Right atrium auricular region (tissue), 2 donors: ENCODE data around the gene VAMP2. TPM values are rescaled to one million over a fixed set of nuclear protein-coding genes. Genes with fewer than 3 reads are reported as not detected.

Experiments
- DNase-seq: peaks from one replicate; pipeline ENCODE4 v3.0.0-alpha.2; 2019; ENCODE audit warnings: low spot score
- H3K27ac ChIP-seq, 2 donors: fragments of 200-600 bp; sonication (generic); 1 replicate in 1 of 2; 2 replicates in 1 of 2; pipeline ENCODE4 v1.5.1; 2016 to 2019
- H3K27me3 ChIP-seq, 2 donors: fragments of 200-600 bp; sonication (generic); one replicate each; pipeline versions ENCODE4 v1.5.1 to v1.6.0; 2017 to 2019
- H3K36me3 ChIP-seq: fragments of 200-600 bp; sonication (generic); one replicate; pipeline ENCODE4 v1.5.1; 2016
- H3K4me1 ChIP-seq, 2 donors: fragments of 200-600 bp; sonication (generic); one replicate each; pipeline versions ENCODE4 v1.5.1 to v1.6.0; 2017 to 2019
- H3K4me3 ChIP-seq, 2 donors: fragments of 200-600 bp; sonication (generic); 1 replicate in 1 of 2; 2 replicates in 1 of 2; pipeline ENCODE4 v1.5.1; 2017 to 2019; ENCODE audit warnings: mild to moderate bottlenecking in 1 of 2, moderate library complexity in 1 of 2
- H3K9me3 ChIP-seq, 2 donors: fragments of 200-600 bp; sonication (generic); one replicate each; pipeline ENCODE4 v1.5.1; 2019
- CTCF ChIP-seq, 2 donors: fragments of 200-600 bp; sonication (generic); IDR thresholded peaks; one replicate each; pipeline ENCODE4 v1.5.1; 2019; ENCODE audit warnings: antibody characterized with exemption in 2 of 2
- total RNA-seq, 2 donors: library from RNA; depleted of rRNA; stranded (reverse); fragments of >200 nt; gene quantifications; one replicate each; pipeline ENCODE4 v1.1.0, GENCODE V29; 2016

Gene VAMP2
- total RNA-seq, 2 donors from 2014 or later: 27.4 to 39.7 TPM

GRCh38 chr17:8162997-8163977 is 539 bp upstream of the VAMP2 start:
- H3K4me1 ChIP-seq: peaks cover 0 to 53% of the 10 kb centered on the region in 2 donors
- no peak for TF ChIP-seq CTCF (IDR thresholded peaks at IDR 0.05)
- peaks cover 22% of the 10 kb centered on the region for H3K36me3 ChIP-seq
- no peaks in the 10 kb centered on the region for H3K27me3 ChIP-seq
- H3K27ac ChIP-seq: peak overlapping the region; percentile 99
- no peak for DNase-seq
- H3K4me3 ChIP-seq: peak overlapping the region; percentile 97
- H3K9me3 ChIP-seq: no peaks in the 10 kb centered on the region

GRCh38 chr17:8161289-8162232 is 1.2 kb downstream of the VAMP2 start:
- TF ChIP-seq CTCF (IDR thresholded peaks at IDR 0.05): no peak
- peaks cover 0 to 58% of the 10 kb centered on the region in 2 donors for H3K4me1 ChIP-seq
- DNase-seq: no peak

GRCh38 chr17:8160741-8161221 is 2.0 kb downstream of the VAMP2 start:
- TF ChIP-seq CTCF (IDR thresholded peaks at IDR 0.05): no peak
- Histone ChIP-seq H3K36me3 (peaks cover 22% of the 10 kb centered on the region), H3K27ac (peak overlapping the region; percentile 99), H3K4me1 (peaks cover 0 to 58% of the 10 kb centered on the region in 2 donors), H3K9me3 (no peaks in the 10 kb centered on the region), H3K27me3 (no peaks in the 10 kb centered on the region), H3K4me3 (peak overlapping the region in 1 of 2 donors; percentile 97)
- no peak for DNase-seq

More at GRCh38 chr17:8161289-8162232, 1.2 kb downstream of the VAMP2 start:
- Histone ChIP-seq H3K36me3 (peaks cover 22% of the 10 kb centered on the region), H3K27me3 (no peaks in the 10 kb centered on the region), H3K27ac (peak overlapping the region; percentile 99), H3K9me3 (no peaks in the 10 kb centered on the region), H3K4me3 (peak overlapping the region; percentile 97)

- Histone ChIP-seq H3K27ac (peak overlapping the region; percentile 99), H3K4me1 (peaks cover 0 to 58% of the 10 kb centered on the region in 2 donors), H3K9me3 (no peaks in the 10 kb centered on the region), H3K4me3 (no peak overlapping the region), H3K27me3 (no peaks in the 10 kb centered on the region), H3K36me3 (peaks cover 22% of the 10 kb centered on the region)
- no peak for DNase-seq
- TF ChIP-seq CTCF (IDR thresholded peaks at IDR 0.05): no peak
Observed at GRCh38 chr17:8160224-8160577, 2.5 kb downstream of the VAMP2 start.

GRCh38 chr17:8159459-8160223 is 3.1 kb downstream of the VAMP2 start:
- Histone ChIP-seq H3K4me3 (no peak overlapping the region), H3K27ac (peak overlapping the region; percentile 99), H3K9me3 (no peaks in the 10 kb centered on the region), H3K27me3 (no peaks in the 10 kb centered on the region), H3K4me1 (peaks cover 0 to 54% of the 10 kb centered on the region in 2 donors), H3K36me3 (peaks cover 22% of the 10 kb centered on the region)
- no peak for TF ChIP-seq CTCF (IDR thresholded peaks at IDR 0.05)
- no peak for DNase-seq
